ENCODE data around the gene SPON1.
"Not testable (repeated sequence)": the region's sequence is repeated elsewhere in the genome, so short reads cannot be mapped to it uniquely, and the experiment has no call there.

Gene SPON1

DNA sequence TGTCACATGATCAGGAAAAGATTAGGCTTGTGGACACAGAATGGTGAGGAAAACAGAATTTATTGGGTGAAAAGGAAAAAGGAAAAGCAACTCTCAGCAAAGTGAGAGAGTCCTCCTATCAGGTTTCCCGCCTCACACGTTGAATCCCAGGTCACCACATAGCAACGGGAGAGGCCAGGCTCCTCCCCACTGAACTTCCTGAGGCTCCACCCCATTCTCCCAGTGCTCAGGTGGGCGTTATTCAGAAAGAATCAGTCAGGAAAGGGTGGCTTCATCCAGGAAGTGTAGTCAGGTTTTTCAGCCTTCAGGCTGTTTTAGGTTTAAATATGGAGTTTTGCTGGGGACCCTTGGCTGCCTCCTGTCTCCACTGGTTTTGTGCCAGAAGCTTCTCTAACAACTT, 66.9 kb downstream of the SPON1 start:
- no peak overlapping the region for H3K4me3 ChIP-seq (ENCODE audit: control insufficient read depth, low read depth, low read length)
- no peak for TF ChIP-seq CTCF (conservative IDR thresholded peaks at IDR 0.05; ENCODE audit: control insufficient read depth, insufficient read depth, low read depth, low read length)
- no peak for DNase-seq (ENCODE audit: low read depth)

DNA sequence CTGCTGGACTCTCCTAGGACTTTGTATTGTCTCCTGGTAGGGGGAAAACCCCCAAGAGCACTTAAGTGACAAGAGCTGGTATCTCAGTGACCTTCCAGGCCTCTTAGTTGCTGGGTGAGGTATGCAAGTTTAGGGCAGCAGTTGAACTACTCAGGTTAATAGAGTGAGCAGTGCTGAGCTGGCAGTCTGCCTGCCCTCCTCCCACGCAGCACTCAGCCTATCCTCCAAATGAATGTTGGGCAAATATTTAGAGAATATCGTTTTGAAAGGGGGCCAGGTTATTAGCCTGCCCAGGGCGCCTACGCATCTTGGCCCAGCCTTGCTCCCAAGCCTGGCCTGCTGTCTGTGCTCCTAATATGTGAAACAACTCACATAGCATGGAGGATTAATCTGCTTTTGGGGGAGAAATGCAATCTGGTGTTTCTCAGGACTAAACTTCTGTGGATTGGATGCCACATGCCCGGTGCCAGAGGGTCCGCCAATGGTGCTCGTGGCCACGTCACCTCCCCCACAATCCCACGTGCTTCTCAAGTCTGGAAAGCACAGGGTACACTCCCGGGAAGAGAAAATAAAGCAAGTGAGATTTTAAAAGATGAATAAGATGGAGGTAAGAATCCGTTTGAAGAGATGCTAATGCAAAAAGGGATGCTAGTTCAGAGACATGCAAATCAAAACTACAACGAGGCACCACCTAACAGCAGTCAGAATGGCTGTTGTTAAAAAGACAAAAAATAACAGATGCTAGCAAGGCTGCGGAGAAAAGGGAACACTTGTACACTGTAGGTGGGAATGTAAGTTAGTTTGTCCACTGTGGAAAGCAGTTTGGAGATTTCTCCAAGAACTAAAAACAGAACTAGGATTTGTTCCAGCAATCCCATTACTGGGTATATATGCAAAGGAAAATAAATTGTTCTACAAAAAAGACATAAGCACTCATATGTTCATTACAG, 67.7 kb downstream of the SPON1 start:
- TF ChIP-seq CTCF (conservative IDR thresholded peaks at IDR 0.05; ENCODE audit: control insufficient read depth, insufficient read depth, low read depth, low read length), result no peak
- H3K4me3 ChIP-seq (ENCODE audit: control insufficient read depth, low read depth, low read length), result no peak overlapping the region
- peak; percentile 88 for DNase-seq (ENCODE audit: low read depth)

GRCh38 chr11:14035526-14035925, 73.0 kb downstream of the SPON1 start:
- DNase-seq (ENCODE audit: low read depth); H3K4me3 ChIP-seq (ENCODE audit: control insufficient read depth, low read depth, low read length): not testable (repeated sequence)

DNA sequence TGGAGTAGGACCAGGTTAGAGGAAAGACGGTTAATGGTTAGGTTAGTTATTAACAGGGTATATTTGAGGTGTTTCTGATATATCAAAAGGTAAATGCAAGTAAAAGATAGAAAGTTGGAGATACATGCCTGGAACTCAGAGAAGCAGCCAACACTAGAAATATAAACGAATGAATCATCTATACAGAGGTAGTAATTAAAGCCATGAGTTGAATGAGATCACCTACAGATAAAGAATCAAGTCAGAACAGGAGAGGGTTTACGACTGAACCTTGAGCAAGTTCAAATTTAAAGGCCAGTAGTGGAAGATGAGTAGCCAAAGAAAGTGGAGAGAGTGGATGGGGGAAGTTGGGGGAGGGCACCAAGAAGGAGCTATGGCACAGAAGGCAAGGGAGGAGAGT, 73.9 kb downstream of the SPON1 start:
- TF ChIP-seq CTCF (conservative IDR thresholded peaks at IDR 0.05; ENCODE audit: control insufficient read depth, insufficient read depth, low read depth, low read length), result no peak
- DNase-seq (ENCODE audit: low read depth), result peak; percentile 21
- no peak overlapping the region for H3K4me3 ChIP-seq (ENCODE audit: control insufficient read depth, low read depth, low read length)

DNA sequence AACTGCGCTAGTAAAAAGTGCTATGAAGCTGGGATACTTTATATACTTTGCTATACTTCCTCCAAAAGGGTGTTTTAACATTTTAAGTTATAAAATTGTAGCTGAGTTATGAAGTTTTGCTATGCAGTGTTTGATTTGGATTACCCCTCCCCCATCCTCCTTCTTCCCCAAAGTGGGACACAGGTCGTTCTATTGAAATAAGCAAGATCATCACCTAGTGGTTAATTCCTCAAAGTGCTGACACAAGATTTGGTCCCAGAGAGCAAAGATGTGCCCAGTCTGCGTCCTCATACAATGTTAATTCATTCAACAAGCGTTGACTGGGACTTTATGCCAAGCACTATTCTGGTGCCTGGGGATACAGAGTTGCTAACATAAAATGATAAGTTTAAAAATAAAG, 78.5 kb downstream of the SPON1 start:
- DNase-seq (ENCODE audit: low read depth), result peak; percentile 20
- no peak overlapping the region for H3K4me3 ChIP-seq (ENCODE audit: control insufficient read depth, low read depth, low read length)
- TF ChIP-seq CTCF (conservative IDR thresholded peaks at IDR 0.05; ENCODE audit: control insufficient read depth, insufficient read depth, low read depth, low read length), result peak; percentile 38

DNA sequence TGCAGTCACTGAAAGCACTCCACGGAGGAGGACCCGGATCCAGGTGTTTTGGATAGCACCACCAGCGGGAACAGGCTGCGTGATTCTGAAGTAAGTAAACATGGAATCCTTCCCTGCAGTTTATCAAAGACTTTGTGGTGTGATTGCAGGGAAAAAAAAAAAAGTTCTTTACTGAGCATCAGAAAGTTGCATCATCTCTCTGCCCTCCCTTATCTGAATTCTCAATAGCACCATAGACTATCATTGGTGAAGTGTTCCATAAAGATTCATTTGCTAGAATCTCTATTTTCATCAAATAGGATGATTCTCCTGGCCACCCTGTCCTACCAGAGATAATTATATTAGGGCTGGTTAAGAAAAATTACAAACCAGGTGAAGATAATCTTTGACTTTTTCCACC, 79.0 kb downstream of the SPON1 start:
- no peak overlapping the region for H3K4me3 ChIP-seq (ENCODE audit: control insufficient read depth, low read depth, low read length)
- no peak for DNase-seq (ENCODE audit: low read depth)
- TF ChIP-seq CTCF (conservative IDR thresholded peaks at IDR 0.05; ENCODE audit: control insufficient read depth, insufficient read depth, low read depth, low read length), result no peak

- DNase-seq (ENCODE audit: low read depth), result no peak
- no peak overlapping the region for H3K4me3 ChIP-seq (ENCODE audit: control insufficient read depth, low read depth, low read length)
- no peak for TF ChIP-seq CTCF (conservative IDR thresholded peaks at IDR 0.05; ENCODE audit: control insufficient read depth, insufficient read depth, low read depth, low read length)
These were observed 80.4 kb downstream of the SPON1 start for GRCh38 chr11:14042686-14043465.
